Activated B cell treated with CpG ODN at 0.5 μM for 24 hours (primary cell): Measurements from ENCODE around the gene TEAD3. TPM values are rescaled to one million over a fixed set of nuclear protein-coding genes. Genes with fewer than 3 reads are reported as not detected.
"Not testable (repeated sequence)": the region's sequence is repeated elsewhere in the genome, so short reads cannot be mapped to it uniquely, and the experiment has no call there.

Source experiments
- ATAC-seq: fragments of 200-7000 bp; cut with Tn5 transposase; one replicate; pipeline ENCODE4 v1.10.0; 2021; ENCODE audit warnings: low read depth, mild to moderate bottlenecking, moderate library complexity
- CTCF ChIA-PET: fragments of 350-600 bp; sonication (Branson Sonifier 250); formaldehyde crosslinking; loops from one replicate; lab custom pipeline; 2021; ENCODE audit warnings: antibody characterized with exemption; lab: Charles Lee
- POLR2A ChIA-PET: fragments of 350-600 bp; sonication (Branson Sonifier 250); formaldehyde crosslinking; loops from one replicate; lab custom pipeline; 2021; ENCODE audit warnings: antibody characterized with exemption; lab: Charles Lee
- DNase-seq: peaks from one replicate; pipeline ENCODE4 v3.0.0; 2022
- H3K27ac Mint-ChIP-seq: one replicate; pipeline ENCODE4 v1.8.0; 2020; ENCODE audit warnings: mixed read lengths
- H3K27me3 Mint-ChIP-seq: one replicate; pipeline ENCODE4 v1.8.0; 2021; ENCODE audit warnings: mixed read lengths
- H3K36me3 Mint-ChIP-seq: one replicate; pipeline ENCODE4 v1.8.0; 2021; ENCODE audit warnings: low read depth, mixed read lengths
- H3K4me1 Mint-ChIP-seq: one replicate; pipeline ENCODE4 v1.8.0; 2021; ENCODE audit warnings: mixed read lengths
- H3K4me3 Mint-ChIP-seq: one replicate; pipeline ENCODE4 v1.8.0; 2020; ENCODE audit warnings: mild to moderate bottlenecking, mixed read lengths
- H3K9me3 Mint-ChIP-seq: one replicate; pipeline ENCODE4 v1.8.0; 2020; ENCODE audit warnings: mixed read lengths
- CTCF ChIP-seq: fragments of 200-600 bp; IDR thresholded peaks from one replicate; pipeline ENCODE4 v1.8.0; 2022; ENCODE audit warnings: antibody characterized with exemption, mild to moderate bottlenecking
- intact Hi-C: fragments of 100-400 bp; cut with micrococcal nuclease; formaldehyde crosslinking; loops from one replicate; pipeline ENCODE4 v1.15.1; 2024
- total RNA-seq: library from RNA; stranded (reverse); gene quantifications from 2 replicates; pipeline ENCODE4 v1.2.3, GENCODE V29; 2022

TEAD3 gene
- 0.13 and 0.34 TPM in 2 replicates for total RNA-seq

GRCh38 chr6:35496841-35497570 is at the start of gene TEAD3:
Gene TEAD3 (minus strand): TSS chr6:35497079.
- ChIA-PET POLR2A (interaction anchor here (0.5 to 2.3 kb wide), 6 partner anchors 20 to 91 kb away, joined by 3 to 16 read pairs (median 6); partner anchors contain the start of gene RPL10A), CTCF (no interaction called here)
- Mint-ChIP-seq H3K27me3 (peaks cover 35% of the 10 kb centered on the region), H3K36me3 (no peaks in the 10 kb centered on the region), H3K4me1 (peaks cover 14% of the 10 kb centered on the region), H3K9me3 (no peaks in the 10 kb centered on the region), H3K4me3 (peak within 1 kb of the TSS; percentile 76), H3K27ac (no peak within 1 kb of the TSS)
- ATAC-seq (peak; percentile 71), DNase-seq (peak; percentile 73)
- intact Hi-C loops = loop anchor here (1.0 kb wide), 1 partner anchor 29 kb away; the partner anchor contains the start of gene RPL10A
- no peak for TF ChIP-seq CTCF

GRCh38 chr6:35544769-35545361 is 48.0 kb upstream of the TEAD3 start:
- CTCF ChIA-PET = no interaction called here
- no peak for TF ChIP-seq CTCF
- intact Hi-C loops = no loop called here
- no peak overlapping the region for H3K27ac Mint-ChIP-seq
- no peak for DNase-seq
- no peaks in the 10 kb centered on the region for H3K36me3 Mint-ChIP-seq
- peaks cover 1% of the 10 kb centered on the region for H3K9me3 Mint-ChIP-seq
- H3K27me3 Mint-ChIP-seq = peaks cover 7% of the 10 kb centered on the region
- no peak for ATAC-seq
- no peak overlapping the region for H3K4me3 Mint-ChIP-seq
- POLR2A ChIA-PET = no interaction called here
- H3K4me1 Mint-ChIP-seq = no peaks in the 10 kb centered on the region

GRCh38 chr6:35543459-35544193 is 46.7 kb upstream of the TEAD3 start:
- no peaks in the 10 kb centered on the region for H3K4me1 Mint-ChIP-seq
- TF ChIP-seq CTCF = no peak
- ChIA-PET POLR2A (no interaction called here), CTCF (no interaction called here)
- no peaks in the 10 kb centered on the region for H3K36me3 Mint-ChIP-seq
- no peak for DNase-seq
- H3K9me3 Mint-ChIP-seq = no peaks in the 10 kb centered on the region
- H3K27me3 Mint-ChIP-seq = peaks cover 7% of the 10 kb centered on the region
- ATAC-seq = no peak
- no peak overlapping the region for H3K4me3 Mint-ChIP-seq
- no peak overlapping the region for H3K27ac Mint-ChIP-seq
- intact Hi-C loops = no loop called here

- DNase-seq (no peak), ATAC-seq (no peak)
- Mint-ChIP-seq H3K27me3 (no peaks in the 10 kb centered on the region), H3K9me3 (no peaks in the 10 kb centered on the region), H3K4me1 (no peaks in the 10 kb centered on the region), H3K4me3 (no peak overlapping the region), H3K27ac (no peak overlapping the region), H3K36me3 (no peaks in the 10 kb centered on the region)
- ChIA-PET POLR2A (no interaction called here), CTCF (no interaction called here)
- intact Hi-C loops = no loop called here
- no peak for TF ChIP-seq CTCF
Observed at GRCh38 chr6:35541836-35542235, 45.0 kb upstream of the TEAD3 start.

- intact Hi-C loops = no loop called here
- Mint-ChIP-seq H3K4me1 (no peaks in the 10 kb centered on the region), H3K9me3 (no peaks in the 10 kb centered on the region), H3K4me3 (no peak overlapping the region), H3K36me3 (no peaks in the 10 kb centered on the region), H3K27ac (no peak overlapping the region), H3K27me3 (peaks cover 9% of the 10 kb centered on the region)
- DNase-seq = no peak
- no peak for TF ChIP-seq CTCF
- CTCF ChIA-PET = no interaction called here
- POLR2A ChIA-PET = no interaction called here
- no peak for ATAC-seq
Observed at GRCh38 chr6:35539223-35539622, 42.3 kb upstream of the TEAD3 start.

GRCh38 chr6:35535847-35536246 is 39.0 kb upstream of the TEAD3 start:
- ATAC-seq, H3K4me1 Mint-ChIP-seq, DNase-seq, H3K4me3 Mint-ChIP-seq, CTCF ChIA-PET, intact Hi-C loops, H3K36me3 Mint-ChIP-seq, H3K27ac Mint-ChIP-seq, H3K9me3 Mint-ChIP-seq, POLR2A ChIA-PET: not testable (repeated sequence)
- H3K27me3 Mint-ChIP-seq = peaks cover 11% of the 10 kb centered on the region
